Measurements from ENCODE around the gene SF3B4. TPM values are rescaled to one million over a fixed set of nuclear protein-coding genes. Genes with fewer than 3 reads are reported as not detected.

Gene SF3B4
- total RNA-seq, 4 donors from 2014 or later, result 10.2 to 17.9 (median 12.4) TPM

- 96 to 99% methylated on average over 4 of the region's 4 CpGs for WGBS, 2 donors
- H3K4me1 ChIP-seq, result peaks cover 7 to 21% of the 10 kb centered on the region in 2 donors
- no peaks in the 10 kb centered on the region for H3K36me3 ChIP-seq
- no peak overlapping the region for H3K4me3 ChIP-seq (replicated peaks in 1 of 3)
- TF ChIP-seq, protein P1, sequence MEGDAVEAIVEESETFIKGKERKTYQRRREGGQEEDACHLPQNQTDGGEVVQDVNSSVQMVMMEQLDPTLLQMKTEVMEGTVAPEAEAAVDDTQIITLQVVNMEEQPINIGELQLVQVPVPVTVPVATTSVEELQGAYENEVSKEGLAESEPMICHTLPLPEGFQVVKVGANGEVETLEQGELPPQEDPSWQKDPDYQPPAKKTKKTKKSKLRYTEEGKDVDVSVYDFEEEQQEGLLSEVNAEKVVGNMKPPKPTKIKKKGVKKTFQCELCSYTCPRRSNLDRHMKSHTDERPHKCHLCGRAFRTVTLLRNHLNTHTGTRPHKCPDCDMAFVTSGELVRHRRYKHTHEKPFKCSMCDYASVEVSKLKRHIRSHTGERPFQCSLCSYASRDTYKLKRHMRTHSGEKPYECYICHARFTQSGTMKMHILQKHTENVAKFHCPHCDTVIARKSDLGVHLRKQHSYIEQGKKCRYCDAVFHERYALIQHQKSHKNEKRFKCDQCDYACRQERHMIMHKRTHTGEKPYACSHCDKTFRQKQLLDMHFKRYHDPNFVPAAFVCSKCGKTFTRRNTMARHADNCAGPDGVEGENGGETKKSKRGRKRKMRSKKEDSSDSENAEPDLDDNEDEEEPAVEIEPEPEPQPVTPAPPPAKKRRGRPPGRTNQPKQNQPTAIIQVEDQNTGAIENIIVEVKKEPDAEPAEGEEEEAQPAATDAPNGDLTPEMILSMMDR (IDR thresholded peaks at IDR 0.05), result no peak
- no peak for TF ChIP-seq POLR2A (IDR thresholded peaks at IDR 0.05)
- H3K27me3 ChIP-seq, result no peaks in the 10 kb centered on the region
- no peak overlapping the region for H3K27ac ChIP-seq
- intact Hi-C loops (cut with DNase I), result loop anchor here (5.0 kb wide), 1 partner anchor 36 kb away; the partner anchor contains the start of gene BOLA1
- DNase-seq, result no peak
- H3K9me3 ChIP-seq, result no peaks in the 10 kb centered on the region
Measured at GRCh38 chr1:149933208-149933607, 5.6 kb upstream of the SF3B4 start.

GRCh38 chr1:149932474-149932873, 4.9 kb upstream of the SF3B4 start:
- H3K9me3 ChIP-seq, result no peaks in the 10 kb centered on the region
- 92 to 94% methylated on average over 8 of the region's 8 CpGs for WGBS, 2 donors
- DNase-seq, result no peak
- no peaks in the 10 kb centered on the region for H3K27me3 ChIP-seq
- intact Hi-C loops (cut with DNase I), result loop anchor here (5.0 kb wide), 1 partner anchor 35 kb away; the partner anchor contains the start of gene BOLA1
- H3K36me3 ChIP-seq, result no peaks in the 10 kb centered on the region
- H3K4me1 ChIP-seq, result peaks cover 6 to 13% of the 10 kb centered on the region in 2 donors
- TF ChIP-seq, protein P1 (IDR thresholded peaks at IDR 0.05), result no peak
- no peak for TF ChIP-seq POLR2A (IDR thresholded peaks at IDR 0.05)
- no peak overlapping the region for H3K4me3 ChIP-seq (replicated peaks in 1 of 3)
- H3K27ac ChIP-seq, result no peak overlapping the region

DNA sequence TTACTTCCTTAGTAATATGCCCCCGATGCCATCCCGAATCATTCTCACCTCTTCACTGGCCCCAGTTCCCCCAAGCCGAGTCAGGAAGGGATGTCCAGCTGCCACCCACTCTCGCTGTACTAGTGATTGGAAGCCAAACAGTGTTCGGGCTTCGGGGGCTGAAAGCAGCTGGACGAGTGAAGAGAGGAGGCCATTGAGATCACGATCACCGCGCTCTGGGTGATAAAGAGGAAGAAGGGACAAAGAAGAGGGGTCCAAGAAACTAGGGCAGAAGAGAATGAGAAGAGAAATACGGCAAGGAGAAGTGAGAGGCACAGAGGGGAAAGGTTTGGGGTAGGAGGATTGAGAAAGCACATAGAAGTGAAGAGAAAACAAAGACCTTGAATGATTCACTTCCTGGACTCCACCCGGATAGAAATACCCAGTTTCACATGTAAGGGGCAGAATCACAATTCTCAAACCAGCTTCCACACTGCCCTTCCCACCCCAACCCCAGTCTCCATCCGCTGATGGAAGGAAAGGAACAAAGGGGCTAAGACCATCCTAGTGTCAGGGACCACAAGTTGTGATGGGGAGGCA, 3.7 kb upstream of the SF3B4 start:
- peaks cover 8 to 13% of the 10 kb centered on the region in 2 donors for H3K4me1 ChIP-seq
- intact Hi-C loops (cut with DNase I), result loop anchor here (5.0 kb wide), 1 partner anchor 34 kb away; the partner anchor contains the start of gene BOLA1
- H3K36me3 ChIP-seq, result peaks cover under 1 to 3% of the 10 kb centered on the region in 2 donors
- no peak for DNase-seq
- TF ChIP-seq POLR2A (IDR thresholded peaks at IDR 0.05), result no peak
- TF ChIP-seq, protein P1 (IDR thresholded peaks at IDR 0.05), result no peak
- no peak overlapping the region for H3K4me3 ChIP-seq (replicated peaks in 1 of 3)
- 89 to 90% methylated on average over 13 of the region's 13 CpGs for WGBS, 2 donors
- H3K27ac ChIP-seq, result no peak overlapping the region
- H3K27me3 ChIP-seq, result no peaks in the 10 kb centered on the region
- H3K9me3 ChIP-seq, result no peaks in the 10 kb centered on the region

- Histone ChIP-seq H3K4me1 (peaks cover 9 to 21% of the 10 kb centered on the region in 2 donors), H3K4me3 (replicated peaks in 1 of 3) (no peak overlapping the region), H3K27ac (no peak overlapping the region), H3K36me3 (peaks cover 15 to 16% of the 10 kb centered on the region in 2 donors), H3K9me3 (no peaks in the 10 kb centered on the region), H3K27me3 (no peaks in the 10 kb centered on the region)
- DNase-seq, result no peak
- intact Hi-C loops (cut with DNase I), result loop anchor here (5.0 kb wide), 1 partner anchor 33 kb away; the partner anchor contains the start of gene BOLA1
- no peak for TF ChIP-seq POLR2A (IDR thresholded peaks at IDR 0.05)
- WGBS, 2 donors, result 74 to 95% methylated on average over 2 of the region's 2 CpGs
Measured at GRCh38 chr1:149929856-149930255, 2.3 kb upstream of the SF3B4 start.

GRCh38 chr1:149928401-149928724, 760 bp upstream of the SF3B4 start:
- H3K27me3 ChIP-seq, result no peaks in the 10 kb centered on the region
- H3K4me3 ChIP-seq (replicated peaks in 1 of 3), result peak overlapping the region; percentile 56 to 87 (median 57)
- H3K4me1 ChIP-seq, result peaks cover 9 to 25% of the 10 kb centered on the region in 2 donors
- DNase-seq, result no peak
- intact Hi-C loops (cut with DNase I), result no loop called here
- H3K9me3 ChIP-seq, result no peaks in the 10 kb centered on the region
- TF ChIP-seq, protein P1 (IDR thresholded peaks at IDR 0.05), result no peak
- TF ChIP-seq POLR2A (IDR thresholded peaks at IDR 0.05), result no peak
- peak overlapping the region; percentile 94 to 95 (median 94) for H3K27ac ChIP-seq
- peaks cover 30% of the 10 kb centered on the region in 2 donors for H3K36me3 ChIP-seq
- 0% methylated on average over 1 of the region's 1 CpG for WGBS, 2 donors
